ENCODE measurements around the gene PCGF3. TPM values are rescaled to one million over a fixed set of nuclear protein-coding genes. Genes with fewer than 3 reads are reported as not detected.

PCGF3 gene
- total and polyA plus RNA-seq, 9 of the 15 experiments (the other 6 are each of a cell fraction or from before 2014, with no cell fraction given) = 2.6 to 46.1 (median 20.3) TPM

GRCh38 chr4:674172-675035 is 31.2 kb upstream of the PCGF3 start, which contains the start of the genes ATP5ME and MYL5 (continued):
- TF ChIP-seq ZNF766 (CRISPR knock-in tag; conservative IDR thresholded peaks at IDR 0.05) = no peak
- no peak for TF ChIP-seq HOMEZ (CRISPR knock-in tag; IDR thresholded peaks at IDR 0.05)
- no peak; the same call in 1 of the 2 replicates for TF ChIP-seq RBM34 (IDR thresholded peaks at IDR 0.05; ENCODE audit: borderline replicate concordance, insufficient read depth, low read length)
- no peak for TF ChIP-seq PBX2 (CRISPR knock-in tag; IDR thresholded peaks at IDR 0.05; ENCODE audit: low read depth)
- TF ChIP-seq PBX2 (tag; conservative IDR thresholded peaks at IDR 0.05; ENCODE audit: low read depth) = no peak
- TF ChIP-seq TFAP4 (CRISPR knock-in tag; IDR thresholded peaks at IDR 0.05; ENCODE audit: borderline replicate concordance) = peak; percentile 75
- TF ChIP-seq, protein P1, sequence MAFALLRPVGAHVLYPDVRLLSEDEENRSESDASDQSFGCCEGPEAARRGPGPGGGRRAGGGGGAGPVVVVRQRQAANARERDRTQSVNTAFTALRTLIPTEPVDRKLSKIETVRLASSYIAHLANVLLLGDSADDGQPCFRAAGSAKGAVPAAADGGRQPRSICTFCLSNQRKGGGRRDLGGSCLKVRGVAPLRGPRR (CRISPR knock-in tag; IDR thresholded peaks at IDR 0.05) = no peak
- no peak for TF ChIP-seq CBX3 (IDR thresholded peaks at IDR 0.05; ENCODE audit: borderline replicate concordance in 1 of 2, low read length in 2 of 2)
- TF ChIP-seq ATF7 (IDR thresholded peaks at IDR 0.05) = peak; percentile 99
- no peak for TF ChIP-seq ZNF584 (CRISPR knock-in tag; IDR thresholded peaks at IDR 0.05; ENCODE audit: low read depth)
- peak; percentile 78 for TF ChIP-seq ATF1 (CRISPR knock-in tag; IDR thresholded peaks at IDR 0.05)
- peak; percentile 99 for TF ChIP-seq ATF1 (tag; IDR thresholded peaks at IDR 0.05)
- TF ChIP-seq HMBOX1 (IDR thresholded peaks at IDR 0.05) = no peak
- TF ChIP-seq DNMT1 (IDR thresholded peaks at IDR 0.05) = no peak
- TF ChIP-seq ZNF3 (CRISPR knock-in tag; IDR thresholded peaks at IDR 0.05) = no peak
- TF ChIP-seq, protein P2, sequence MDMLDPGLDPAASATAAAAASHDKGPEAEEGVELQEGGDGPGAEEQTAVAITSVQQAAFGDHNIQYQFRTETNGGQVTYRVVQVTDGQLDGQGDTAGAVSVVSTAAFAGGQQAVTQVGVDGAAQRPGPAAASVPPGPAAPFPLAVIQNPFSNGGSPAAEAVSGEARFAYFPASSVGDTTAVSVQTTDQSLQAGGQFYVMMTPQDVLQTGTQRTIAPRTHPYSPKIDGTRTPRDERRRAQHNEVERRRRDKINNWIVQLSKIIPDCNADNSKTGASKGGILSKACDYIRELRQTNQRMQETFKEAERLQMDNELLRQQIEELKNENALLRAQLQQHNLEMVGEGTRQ (CRISPR knock-in tag; IDR thresholded peaks at IDR 0.05) = peak; percentile 84
- TF ChIP-seq, protein P3, sequence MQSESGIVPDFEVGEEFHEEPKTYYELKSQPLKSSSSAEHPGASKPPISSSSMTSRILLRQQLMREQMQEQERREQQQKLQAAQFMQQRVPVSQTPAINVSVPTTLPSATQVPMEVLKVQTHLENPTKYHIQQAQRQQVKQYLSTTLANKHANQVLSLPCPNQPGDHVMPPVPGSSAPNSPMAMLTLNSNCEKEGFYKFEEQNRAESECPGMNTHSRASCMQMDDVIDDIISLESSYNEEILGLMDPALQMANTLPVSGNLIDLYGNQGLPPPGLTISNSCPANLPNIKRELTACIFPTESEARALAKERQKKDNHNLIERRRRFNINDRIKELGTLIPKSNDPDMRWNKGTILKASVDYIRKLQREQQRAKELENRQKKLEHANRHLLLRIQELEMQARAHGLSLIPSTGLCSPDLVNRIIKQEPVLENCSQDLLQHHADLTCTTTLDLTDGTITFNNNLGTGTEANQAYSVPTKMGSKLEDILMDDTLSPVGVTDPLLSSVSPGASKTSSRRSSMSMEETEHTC (IDR thresholded peaks at IDR 0.05) = no peak

Measured in K562 (cell line).